Fibroblast of lung (primary cell): ENCODE results near the gene ZNF70. TPM values are rescaled to one million over a fixed set of nuclear protein-coding genes. Genes with fewer than 3 reads are reported as not detected.

Experiments used
- DNase-seq, 2 donors: peaks; one replicate each; pipeline versions ENCODE4 v3.0.0 to v3.0.0-alpha.2; 2010; ENCODE audit warnings: low read depth in 2 of 2
- H2AFZ ChIP-seq: 2 replicates; pipeline ENCODE4 v1.5.1; 2012; ENCODE audit warnings: low read length, control low read depth, inconsistent platforms
- H3K27ac ChIP-seq: 2 replicates; pipeline ENCODE4 v1.5.1; 2011; ENCODE audit warnings: low read length, control low read depth; ENCODE audit not compliant: insufficient read depth
- H3K27me3 ChIP-seq: 2 replicates; pipeline ENCODE4 v1.5.1; 2011; ENCODE audit warnings: mild to moderate bottlenecking, low read length; ENCODE audit not compliant: control insufficient read depth, insufficient read depth
- H3K36me3 ChIP-seq: 2 replicates; pipeline ENCODE4 v1.5.1; 2011; ENCODE audit warnings: low read length; ENCODE audit not compliant: control insufficient read depth, insufficient read depth
- H3K4me1 ChIP-seq: 2 replicates; pipeline ENCODE4 v1.5.1; 2011; ENCODE audit warnings: low read length; ENCODE audit not compliant: control insufficient read depth, insufficient read depth; ENCODE audit errors: extremely low read depth
- H3K4me2 ChIP-seq: 2 replicates; pipeline ENCODE4 v1.5.1; 2011; ENCODE audit warnings: low read length, control low read depth; ENCODE audit not compliant: insufficient read depth; ENCODE audit errors: extremely low read depth
- H3K4me3 ChIP-seq, 4 experiments: fragments of 200-600 bp in 1 of 4; sonication (generic) in 1 of 4; replicated peaks in 1 of 4; 2 replicates each; pipeline ENCODE4 v1.5.1; 2011 to 2016; ENCODE audit warnings: low read length in 4 of 4, low read depth in 3 of 4, mild to moderate bottlenecking in 3 of 4, control low read depth in 2 of 4, inconsistent platforms in 1 of 4, mixed read lengths in 1 of 4; ENCODE audit not compliant: insufficient read depth in 1 of 4; ENCODE audit errors: control extremely low read depth in 1 of 4
- H3K79me2 ChIP-seq: 2 replicates; pipeline ENCODE4 v1.5.1; 2012; ENCODE audit warnings: mild to moderate bottlenecking, low read length, inconsistent platforms; ENCODE audit not compliant: control insufficient read depth, insufficient read depth
- H3K9ac ChIP-seq: 2 replicates; pipeline ENCODE4 v1.5.1; 2011; ENCODE audit warnings: mild to moderate bottlenecking, low read length, control low read depth; ENCODE audit not compliant: insufficient read depth
- H3K9me3 ChIP-seq: 2 replicates; pipeline ENCODE4 v1.5.1; 2012; ENCODE audit warnings: low read depth, low read length; ENCODE audit not compliant: control insufficient read depth, insufficient read depth
- H4K20me1 ChIP-seq: 2 replicates; pipeline ENCODE4 v1.5.1; 2011; ENCODE audit warnings: low read length; ENCODE audit not compliant: control insufficient read depth, insufficient read depth; ENCODE audit errors: extremely low read depth
- CTCF ChIP-seq, 2 donors: IDR thresholded peaks in 1 of 2; conservative IDR thresholded peaks in 1 of 2; 1 replicate in 1 of 2; 2 replicates in 1 of 2; pipeline ENCODE4 v1.5.1; 2011 to 2012; ENCODE audit warnings: low read length in 2 of 2, control low read depth in 1 of 2, inconsistent platforms in 1 of 2, low read depth in 1 of 2, mild to moderate bottlenecking in 1 of 2
- EZH2 ChIP-seq: IDR thresholded peaks from 2 replicates; pipeline ENCODE4 v1.5.1; 2012; ENCODE audit warnings: low read length, control low read depth, mild to moderate bottlenecking; ENCODE audit errors: missing control alignments
- polyA plus RNA-seq, 2 donors: library from polyadenylated mRNA; depleted of rRNA in 1 of 2; stranded (reverse) in 1 of 2; unstranded in 1 of 2; fragments of >200 nt; gene quantifications; 2 replicates each; pipeline ENCODE4 v1.2.1, GENCODE V29; 2011 to 2012; ENCODE audit warnings: missing spikeins in 1 of 2
- total RNA-seq: library from RNA; depleted of rRNA; stranded (reverse); fragments of >200 nt; gene quantifications from 2 replicates; pipeline ENCODE4 v1.2.1, GENCODE V29; 2014

The ZNF70 gene
- total and polyA plus RNA-seq, 2 donors (not counting 1 experiment from before 2014, with no cell fraction given): 1.2 to 3.1 TPM

GRCh38 chr22:23786752-23787599 is 36.1 kb upstream of the ZNF70 start, which contains the start of gene SMARCB1:
SMARCB1 (plus strand) TSS chr22:23786966; CDS start chr22:23787170, 204 bp downstream.
- H3K9me3 ChIP-seq: no peaks in the 10 kb centered on the region

GRCh38 chr22:23786261-23786710 is 35.4 kb upstream of the ZNF70 start:
- no peaks in the 10 kb centered on the region for H3K36me3 ChIP-seq
- peak overlapping the region; percentile 95 for H3K27ac ChIP-seq
- DNase-seq: no peak
- H3K4me3 ChIP-seq: peak overlapping the region; percentile 5 to 94 (median 50)
- no peaks in the 10 kb centered on the region for H3K9me3 ChIP-seq
- H3K79me2 ChIP-seq: peaks cover 36% of the 10 kb centered on the region
- peak overlapping the region; percentile 90 for H3K4me2 ChIP-seq
- peak overlapping the region; percentile 32 for H3K9ac ChIP-seq
- H3K4me1 ChIP-seq: peaks cover 11% of the 10 kb centered on the region
- H4K20me1 ChIP-seq: no peaks in the 10 kb centered on the region
- no peaks in the 10 kb centered on the region for H3K27me3 ChIP-seq
- H2AFZ ChIP-seq: peak overlapping the region; percentile 2
- TF ChIP-seq EZH2 (no peak), CTCF (conservative IDR thresholded peaks at IDR 0.05 in 1 of 2, IDR thresholded peaks at IDR 0.05 in 1 of 2; ENCODE audit: low read depth in 1 of 2, low read length in 2 of 2) (no peak)

More at GRCh38 chr22:23786752-23787599, 36.1 kb upstream of the ZNF70 start, which contains the start of gene SMARCB1:
- H3K36me3 ChIP-seq: peaks cover 1% of the 10 kb centered on the region
- H3K79me2 ChIP-seq: peaks cover 43% of the 10 kb centered on the region
- peak within 1 kb of the TSS; percentile 95 for H3K4me2 ChIP-seq
- H3K4me1 ChIP-seq: peaks cover 13% of the 10 kb centered on the region
- TF ChIP-seq CTCF (conservative IDR thresholded peaks at IDR 0.05 in 1 of 2, IDR thresholded peaks at IDR 0.05 in 1 of 2; ENCODE audit: low read depth in 1 of 2, low read length in 2 of 2) (no peak), EZH2 (no peak)
- H3K4me3 ChIP-seq: peak within 1 kb of the TSS; percentile 71 to 94 (median 86)
- peak within 1 kb of the TSS; percentile 2 for H2AFZ ChIP-seq
- H4K20me1 ChIP-seq: no peaks in the 10 kb centered on the region
- H3K27me3 ChIP-seq: no peaks in the 10 kb centered on the region
- peak within 1 kb of the TSS; percentile 99 for H3K9ac ChIP-seq
- H3K27ac ChIP-seq: peak within 1 kb of the TSS; percentile 95
- peak; percentile 92 to 94 for DNase-seq

- Histone ChIP-seq H3K36me3 (no peaks in the 10 kb centered on the region), H3K4me1 (peaks cover 7% of the 10 kb centered on the region), H3K27me3 (no peaks in the 10 kb centered on the region), H3K4me2 (no peak overlapping the region), H3K4me3 (no peak overlapping the region), H3K27ac (no peak overlapping the region), H2AFZ (no peak overlapping the region), H4K20me1 (no peaks in the 10 kb centered on the region), H3K9ac (no peak overlapping the region), H3K9me3 (no peaks in the 10 kb centered on the region), H3K79me2 (peaks cover 20% of the 10 kb centered on the region)
- peak in 1 of 2 donors; percentile 75 for DNase-seq
- no peak for TF ChIP-seq EZH2
- TF ChIP-seq CTCF (conservative IDR thresholded peaks at IDR 0.05 in 1 of 2, IDR thresholded peaks at IDR 0.05 in 1 of 2; ENCODE audit: low read depth in 1 of 2, low read length in 2 of 2): no peak
Observed at GRCh38 chr22:23784215-23784732, 33.4 kb upstream of the ZNF70 start.
